ENCODE results near the gene NELFB.

Gene NELFB

GRCh38 chr9:137303151-137303892 is 48.2 kb downstream of the NELFB start:
- no peak for DNase-seq (ENCODE audit: low read depth, low spot score)

GRCh38 chr9:137303893-137304382 is 48.8 kb downstream of the NELFB start:
- no peak for DNase-seq (ENCODE audit: low read depth, low spot score)

GRCh38 chr9:137304383-137305059 is 49.4 kb downstream of the NELFB start:
- no peak for DNase-seq (ENCODE audit: low read depth, low spot score)

- no peak for DNase-seq (ENCODE audit: low read depth, low spot score)
These were observed 50.1 kb downstream of the NELFB start for GRCh38 chr9:137305060-137305797.

- no peak for DNase-seq (ENCODE audit: low read depth, low spot score)
These were observed 50.6 kb downstream of the NELFB start for GRCh38 chr9:137305798-137306065.

- DNase-seq (ENCODE audit: low read depth, low spot score): no peak
These were observed 51.1 kb downstream of the NELFB start for GRCh38 chr9:137306066-137306849.

- no peak for DNase-seq (ENCODE audit: low read depth, low spot score)
These were observed 51.7 kb downstream of the NELFB start for GRCh38 chr9:137306850-137307254.

GRCh38 chr9:137307255-137308056 is 52.3 kb downstream of the NELFB start:
- DNase-seq (ENCODE audit: low read depth, low spot score): no peak

GRCh38 chr9:137308057-137308619 is 53.0 kb downstream of the NELFB start:
- no peak for DNase-seq (ENCODE audit: low read depth, low spot score)

- no peak for DNase-seq (ENCODE audit: low read depth, low spot score)
These were observed 54.5 kb downstream of the NELFB start for GRCh38 chr9:137309368-137310188.

- DNase-seq (ENCODE audit: low read depth, low spot score): no peak
These were observed 55.3 kb downstream of the NELFB start for GRCh38 chr9:137310189-137311052.

GRCh38 chr9:137311171-137311985 is 56.3 kb downstream of the NELFB start:
- no peak for DNase-seq (ENCODE audit: low read depth, low spot score)

- no peak for DNase-seq (ENCODE audit: low read depth, low spot score)
These were observed 57.1 kb downstream of the NELFB start for GRCh38 chr9:137311986-137312851.

- no peak for DNase-seq (ENCODE audit: low read depth, low spot score)
These were observed 57.8 kb downstream of the NELFB start for GRCh38 chr9:137312852-137313325.

- DNase-seq (ENCODE audit: low read depth, low spot score): no peak
These were observed 58.3 kb downstream of the NELFB start for GRCh38 chr9:137313326-137313936.

GRCh38 chr9:137313956-137314560 is 58.9 kb downstream of the NELFB start:
- no peak for DNase-seq (ENCODE audit: low read depth, low spot score)

Measured in activated naive CD8-positive, alpha-beta T cell treated with anti-CD3 and anti-CD28 coated beads, Interleukin-2, amount 50 U/mL, for 16 hours (primary cell).